ENCODE results near the gene ITK. TPM values are rescaled to one million over a fixed set of nuclear protein-coding genes. Genes with fewer than 3 reads are reported as not detected.

The ITK gene
- total RNA-seq, 1 donor from 2014 or later: not detected

DNA sequence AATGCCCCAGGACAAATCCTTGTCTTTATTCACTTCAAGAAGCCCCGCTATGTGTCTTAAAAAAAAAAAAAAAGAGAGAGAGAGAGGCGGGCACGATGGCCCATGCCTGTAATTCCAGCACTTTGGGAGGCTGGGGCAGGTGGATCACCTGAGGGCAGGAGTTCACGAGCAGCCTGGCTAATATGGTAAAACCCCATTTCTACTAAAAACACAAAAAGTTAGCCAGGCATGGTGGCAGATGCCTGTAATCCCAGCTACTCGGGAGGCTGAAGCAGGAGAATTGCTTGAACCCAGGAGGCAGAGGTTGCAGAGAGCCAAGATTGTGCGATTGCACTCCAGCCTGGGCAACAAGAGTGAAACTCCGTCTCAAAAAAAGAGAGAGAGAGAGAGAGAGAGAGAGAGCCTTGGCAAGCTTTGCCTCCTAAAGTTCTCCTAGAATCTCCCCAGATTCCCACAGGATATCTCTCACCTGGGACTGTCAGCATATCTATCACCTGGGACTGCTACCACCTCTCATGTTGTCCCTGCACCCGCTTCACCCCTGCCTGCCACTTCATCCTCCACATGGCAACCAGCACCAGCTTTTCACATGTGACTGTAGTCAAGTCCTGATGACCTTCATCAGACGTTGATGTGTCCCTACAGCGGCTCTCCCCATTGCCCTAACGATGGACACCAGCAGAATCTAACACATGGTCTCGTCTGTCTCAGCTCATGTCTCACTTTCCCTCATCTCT, 5.8 kb downstream of the ITK start:
- Histone ChIP-seq H3K36me3 (ENCODE audit: control insufficient read depth, insufficient read depth, low read length) (no peaks in the 10 kb centered on the region), H3K27me3 (ENCODE audit: control insufficient read depth, insufficient read depth, low read length) (no peaks in the 10 kb centered on the region), H3K4me3 (ENCODE audit: low read depth, low read length) (no peak overlapping the region)
- no peak for FAIRE-seq
- DNase-seq (ENCODE audit: low read depth): no peak
- TF ChIP-seq, protein P1, sequence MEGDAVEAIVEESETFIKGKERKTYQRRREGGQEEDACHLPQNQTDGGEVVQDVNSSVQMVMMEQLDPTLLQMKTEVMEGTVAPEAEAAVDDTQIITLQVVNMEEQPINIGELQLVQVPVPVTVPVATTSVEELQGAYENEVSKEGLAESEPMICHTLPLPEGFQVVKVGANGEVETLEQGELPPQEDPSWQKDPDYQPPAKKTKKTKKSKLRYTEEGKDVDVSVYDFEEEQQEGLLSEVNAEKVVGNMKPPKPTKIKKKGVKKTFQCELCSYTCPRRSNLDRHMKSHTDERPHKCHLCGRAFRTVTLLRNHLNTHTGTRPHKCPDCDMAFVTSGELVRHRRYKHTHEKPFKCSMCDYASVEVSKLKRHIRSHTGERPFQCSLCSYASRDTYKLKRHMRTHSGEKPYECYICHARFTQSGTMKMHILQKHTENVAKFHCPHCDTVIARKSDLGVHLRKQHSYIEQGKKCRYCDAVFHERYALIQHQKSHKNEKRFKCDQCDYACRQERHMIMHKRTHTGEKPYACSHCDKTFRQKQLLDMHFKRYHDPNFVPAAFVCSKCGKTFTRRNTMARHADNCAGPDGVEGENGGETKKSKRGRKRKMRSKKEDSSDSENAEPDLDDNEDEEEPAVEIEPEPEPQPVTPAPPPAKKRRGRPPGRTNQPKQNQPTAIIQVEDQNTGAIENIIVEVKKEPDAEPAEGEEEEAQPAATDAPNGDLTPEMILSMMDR (IDR thresholded peaks at IDR 0.05; ENCODE audit: insufficient read depth, low read length, severe bottlenecking): no peak

DNA sequence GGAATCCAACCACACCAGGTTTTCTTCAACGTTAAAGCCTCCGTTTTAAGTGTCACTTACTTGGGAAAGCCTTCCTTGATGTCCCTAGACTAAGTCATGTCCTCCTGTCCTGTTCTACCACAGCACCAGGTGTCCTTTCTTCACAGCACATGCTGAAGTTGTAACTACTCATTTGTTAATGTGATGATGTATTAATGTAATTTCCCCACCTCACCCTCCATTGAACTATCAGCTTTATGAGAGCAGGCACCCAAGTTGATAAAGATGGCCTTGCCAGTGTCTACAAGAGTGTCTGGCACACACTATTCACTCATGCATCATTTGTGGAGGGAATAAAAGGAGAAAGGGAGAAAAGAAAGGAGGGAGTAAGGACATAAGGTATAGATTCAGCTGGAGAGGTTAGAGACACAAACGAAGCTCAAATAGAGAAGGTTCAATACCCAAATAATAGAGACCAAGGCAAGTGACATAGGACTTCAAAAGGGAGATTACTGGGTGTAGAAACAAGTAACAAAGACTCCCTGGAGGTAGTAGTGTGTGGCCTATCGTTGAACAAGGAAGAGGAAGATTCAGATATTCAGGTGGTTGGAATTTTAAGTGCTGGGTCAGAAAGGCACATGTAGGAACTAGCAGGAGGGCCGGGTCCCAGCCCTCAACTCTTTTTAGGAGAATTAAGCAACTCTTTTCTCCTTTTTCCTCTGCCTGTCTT, 6.6 kb downstream of the ITK start:
- TF ChIP-seq, protein P1 (IDR thresholded peaks at IDR 0.05; ENCODE audit: insufficient read depth, low read length, severe bottlenecking): no peak
- DNase-seq (ENCODE audit: low read depth) (no peak), FAIRE-seq (no peak)
- H3K36me3 ChIP-seq (ENCODE audit: control insufficient read depth, insufficient read depth, low read length): no peaks in the 10 kb centered on the region
- H3K27me3 ChIP-seq (ENCODE audit: control insufficient read depth, insufficient read depth, low read length): no peaks in the 10 kb centered on the region
- H3K4me3 ChIP-seq (ENCODE audit: low read depth, low read length): no peak overlapping the region

DNA sequence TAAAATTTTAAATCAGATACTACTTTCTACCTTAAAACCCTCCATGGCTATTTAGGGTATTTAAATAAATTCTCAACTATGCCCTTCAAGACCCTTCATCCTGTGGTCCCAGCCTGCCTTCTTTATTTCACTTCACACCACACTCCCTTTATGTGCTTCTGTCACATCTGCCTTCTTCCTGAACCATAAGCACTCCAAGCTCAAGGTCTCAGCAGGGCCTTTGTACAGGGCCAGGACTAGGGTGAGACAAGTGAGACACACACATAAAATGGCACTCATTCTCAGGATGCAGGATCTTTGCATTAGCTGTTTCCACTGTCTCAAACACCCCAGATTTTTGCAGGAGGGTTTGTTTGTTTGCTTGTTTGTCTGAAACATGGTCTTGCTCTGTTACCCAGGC, 7.6 kb downstream of the ITK start:
- DNase-seq (ENCODE audit: low read depth): no peak
- no peaks in the 10 kb centered on the region for H3K36me3 ChIP-seq (ENCODE audit: control insufficient read depth, insufficient read depth, low read length)
- TF ChIP-seq, protein P1 (IDR thresholded peaks at IDR 0.05; ENCODE audit: insufficient read depth, low read length, severe bottlenecking): no peak
- H3K27me3 ChIP-seq (ENCODE audit: control insufficient read depth, insufficient read depth, low read length): no peaks in the 10 kb centered on the region
- no peak overlapping the region for H3K4me3 ChIP-seq (ENCODE audit: low read depth, low read length)
- no peak for FAIRE-seq

DNA sequence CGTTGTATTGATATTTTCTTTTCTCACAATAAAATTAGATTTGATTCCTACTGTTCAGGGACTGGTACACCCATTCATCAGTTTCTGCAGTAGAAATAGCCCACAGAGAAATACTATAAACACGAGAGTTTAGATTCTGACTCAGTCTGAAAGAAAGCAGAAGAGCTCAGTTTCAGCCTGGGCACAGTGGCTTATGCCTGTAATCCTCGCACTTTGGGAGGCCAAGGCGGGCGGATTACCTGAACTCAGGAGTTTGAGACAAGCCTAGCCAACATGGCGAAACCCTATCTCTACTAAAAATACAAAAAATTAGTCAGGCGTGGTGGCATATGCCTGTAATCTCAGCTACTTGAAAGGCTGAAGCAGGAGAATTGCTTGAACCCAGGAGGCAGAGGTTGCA, 8.6 kb downstream of the ITK start:
- TF ChIP-seq, protein P1 (IDR thresholded peaks at IDR 0.05; ENCODE audit: insufficient read depth, low read length, severe bottlenecking): no peak
- H3K36me3 ChIP-seq (ENCODE audit: control insufficient read depth, insufficient read depth, low read length): no peaks in the 10 kb centered on the region
- no peaks in the 10 kb centered on the region for H3K27me3 ChIP-seq (ENCODE audit: control insufficient read depth, insufficient read depth, low read length)
- H3K4me3 ChIP-seq (ENCODE audit: low read depth, low read length): no peak overlapping the region
- DNase-seq (ENCODE audit: low read depth) (no peak), FAIRE-seq (no peak)

DNA sequence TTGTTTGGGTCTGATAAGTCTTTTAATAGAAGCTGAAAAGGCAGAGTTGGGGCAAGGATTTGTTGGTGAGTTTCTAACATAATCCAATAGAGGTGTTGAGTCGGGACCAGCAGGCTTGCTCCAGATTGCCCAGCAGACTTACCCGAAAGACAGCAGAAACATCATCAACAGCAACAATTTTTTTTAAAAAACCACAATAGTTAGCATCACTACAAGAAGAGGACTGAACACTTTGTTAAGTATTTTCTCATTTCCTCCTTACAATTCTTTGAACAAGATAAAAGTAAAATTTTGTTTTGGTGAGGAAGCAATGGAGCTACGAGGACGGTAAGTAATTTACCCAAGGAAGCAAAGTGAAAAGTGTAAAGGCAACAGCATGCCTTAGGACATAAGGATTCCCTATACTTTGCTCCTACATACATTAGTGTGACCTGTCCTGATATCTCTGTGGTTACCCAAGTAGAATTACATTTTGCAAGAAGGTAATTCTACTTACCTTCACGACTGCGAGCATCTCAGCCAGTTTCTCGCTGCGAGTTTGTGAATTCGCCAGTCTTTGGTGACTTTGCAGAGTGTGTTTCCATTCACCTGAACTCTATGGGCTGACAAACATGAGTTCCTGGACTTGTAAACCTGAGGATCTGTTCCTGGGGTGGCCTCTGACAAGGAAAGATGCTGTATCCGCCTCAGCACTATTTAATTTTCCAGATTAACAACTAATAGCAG, 13.2 kb downstream of the ITK start:
- FAIRE-seq (no peak), DNase-seq (ENCODE audit: low read depth) (no peak)
- TF ChIP-seq, protein P1 (IDR thresholded peaks at IDR 0.05; ENCODE audit: insufficient read depth, low read length, severe bottlenecking): no peak
- H3K36me3 ChIP-seq (ENCODE audit: control insufficient read depth, insufficient read depth, low read length): no peaks in the 10 kb centered on the region
- H3K4me3 ChIP-seq (ENCODE audit: low read depth, low read length): no peak overlapping the region
- H3K27me3 ChIP-seq (ENCODE audit: control insufficient read depth, insufficient read depth, low read length): no peaks in the 10 kb centered on the region

Measured in bronchial epithelial cell (primary cell).